ENCODE data around the gene TIGAR.

Gene TIGAR

DNA sequence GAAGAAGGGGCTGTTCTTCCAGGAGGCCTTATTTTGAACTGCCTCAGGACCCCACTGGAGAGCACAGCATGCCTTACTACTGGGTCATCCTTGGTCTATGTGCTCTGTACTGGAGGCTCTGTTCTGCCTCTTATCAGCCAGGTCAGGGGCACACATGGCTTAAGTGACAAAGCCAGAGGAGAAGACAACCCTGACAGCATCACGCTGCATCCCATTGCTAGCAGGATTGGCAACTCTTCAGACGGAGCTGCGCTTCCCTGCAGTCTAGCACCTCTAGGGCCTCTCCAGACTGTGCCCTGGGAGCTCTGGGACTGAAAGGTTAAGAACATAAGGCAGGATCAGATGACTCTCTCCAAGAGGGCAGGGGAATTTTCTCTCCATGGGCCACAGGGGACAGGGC lies 17.3 kb upstream of the TIGAR start:
- TF ChIP-seq POLR2A (IDR thresholded peaks at IDR 0.05; ENCODE audit: low read depth, low read length), result no peak
- no peak for FAIRE-seq
- DNase-seq (ENCODE audit: insufficient read length, low spot score), result no peak

DNA sequence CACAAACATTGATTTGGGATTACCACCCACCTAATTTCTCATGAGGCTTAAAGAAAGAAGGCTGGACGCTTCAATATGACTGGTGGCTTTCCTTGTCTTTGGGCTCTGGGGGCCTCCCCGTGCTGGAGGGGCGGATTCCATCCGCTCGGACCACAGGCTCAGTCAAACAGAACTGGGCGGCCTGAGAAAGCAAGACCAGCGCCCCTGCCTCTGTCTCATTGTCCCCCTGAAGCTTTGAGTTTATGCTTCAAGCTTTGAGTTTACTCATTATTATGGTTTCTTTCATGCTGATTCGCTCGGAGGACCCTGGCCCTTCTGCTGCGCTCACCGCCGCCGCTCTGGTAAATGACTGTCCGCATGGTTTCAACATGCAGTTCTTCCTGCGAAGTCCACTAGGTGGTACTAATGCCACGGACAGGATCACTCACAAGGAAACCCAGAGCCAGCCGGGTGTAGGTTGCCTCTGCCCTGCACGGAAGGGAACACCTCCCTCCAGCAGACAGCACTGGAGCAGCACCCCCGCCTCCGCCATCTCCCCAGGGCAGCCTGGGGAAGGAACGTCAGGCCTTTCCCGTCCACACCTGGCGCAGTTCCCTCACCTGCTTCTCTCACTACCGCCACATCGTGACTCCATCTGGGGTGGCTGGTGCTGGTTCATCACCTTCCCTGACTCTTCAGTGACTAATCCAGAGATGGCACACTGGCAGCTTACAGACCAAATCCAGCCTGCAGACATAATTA lies 13.2 kb upstream of the TIGAR start:
- peak; percentile 53 for DNase-seq (ENCODE audit: insufficient read length, low spot score)
- TF ChIP-seq POLR2A (IDR thresholded peaks at IDR 0.05; ENCODE audit: low read depth, low read length), result no peak
- no peak for FAIRE-seq

DNA sequence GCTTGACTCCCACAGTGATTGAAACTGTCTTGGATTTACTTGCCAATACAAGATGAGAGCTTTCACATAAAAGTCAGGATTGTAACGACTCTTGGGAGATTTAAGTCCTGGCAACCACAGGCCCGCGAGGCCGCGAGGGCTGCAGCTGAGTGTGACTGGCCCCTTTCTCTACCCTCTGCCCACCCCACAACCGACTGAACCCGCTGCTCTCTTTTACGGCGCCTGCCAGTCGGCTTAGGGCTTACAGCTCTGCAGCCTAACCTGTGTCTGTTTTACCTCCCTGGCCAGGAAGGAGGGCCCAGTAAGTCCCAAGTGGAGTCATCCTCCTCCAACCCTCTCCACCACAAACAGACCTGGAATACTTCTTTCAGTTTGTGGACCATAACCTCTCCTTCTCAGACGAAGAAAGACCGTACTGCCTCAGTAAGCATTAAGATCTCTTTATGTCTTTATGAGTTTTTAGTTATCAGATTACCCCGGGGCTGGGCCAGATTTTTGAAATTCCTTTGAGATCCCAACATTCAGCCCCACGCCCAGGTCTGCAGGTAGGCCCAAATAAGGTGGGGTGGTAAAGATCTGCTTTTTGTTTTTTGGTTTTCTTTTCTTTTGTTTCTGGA lies 12.6 kb upstream of the TIGAR start:
- FAIRE-seq (no peak), DNase-seq (ENCODE audit: insufficient read length, low spot score) (no peak)
- no peak for TF ChIP-seq POLR2A (IDR thresholded peaks at IDR 0.05; ENCODE audit: low read depth, low read length)

DNA sequence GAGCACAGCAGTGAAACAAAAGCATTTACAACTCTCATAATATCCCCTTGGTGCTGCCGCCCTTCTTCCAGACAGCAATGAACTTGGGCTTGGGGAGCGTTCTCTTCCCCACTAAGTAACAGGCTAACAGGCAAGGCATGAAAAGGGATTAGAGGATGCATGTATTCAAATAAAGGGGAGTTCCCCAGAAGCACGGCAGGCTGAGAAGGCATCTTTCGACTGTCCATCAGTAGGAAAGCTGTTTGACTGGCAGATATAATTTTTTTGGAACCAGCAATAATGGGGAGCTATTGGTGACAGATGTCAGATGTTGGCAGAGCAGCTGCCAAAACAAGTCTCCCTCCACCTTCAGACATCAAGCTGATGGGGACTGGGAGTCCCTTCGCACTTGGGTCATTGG lies 9.2 kb upstream of the TIGAR start:
- no peak for FAIRE-seq
- no peak for TF ChIP-seq POLR2A (IDR thresholded peaks at IDR 0.05; ENCODE audit: low read depth, low read length)
- DNase-seq (ENCODE audit: insufficient read length, low spot score), result no peak

DNA sequence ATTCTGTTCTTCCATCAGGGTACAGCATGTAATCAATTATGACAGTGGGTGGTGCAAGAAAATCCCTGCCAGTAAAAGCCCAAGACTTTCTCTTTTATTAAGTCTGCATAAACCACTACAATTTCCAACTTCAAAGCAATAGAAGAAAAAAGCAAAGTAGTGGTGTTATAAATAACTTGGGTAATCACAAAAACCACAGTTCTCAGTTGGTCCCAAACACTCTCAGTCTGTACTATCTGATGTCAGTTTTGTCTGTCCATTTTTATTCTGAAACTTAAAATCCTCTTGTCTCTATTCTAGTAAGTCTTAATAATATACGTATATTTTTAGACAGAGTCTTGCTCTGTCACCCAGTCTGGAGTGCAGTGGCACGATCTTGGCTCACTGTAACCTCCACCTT lies 8.8 kb upstream of the TIGAR start:
- no peak for TF ChIP-seq POLR2A (IDR thresholded peaks at IDR 0.05; ENCODE audit: low read depth, low read length)
- FAIRE-seq (no peak), DNase-seq (ENCODE audit: insufficient read length, low spot score) (no peak)

DNA sequence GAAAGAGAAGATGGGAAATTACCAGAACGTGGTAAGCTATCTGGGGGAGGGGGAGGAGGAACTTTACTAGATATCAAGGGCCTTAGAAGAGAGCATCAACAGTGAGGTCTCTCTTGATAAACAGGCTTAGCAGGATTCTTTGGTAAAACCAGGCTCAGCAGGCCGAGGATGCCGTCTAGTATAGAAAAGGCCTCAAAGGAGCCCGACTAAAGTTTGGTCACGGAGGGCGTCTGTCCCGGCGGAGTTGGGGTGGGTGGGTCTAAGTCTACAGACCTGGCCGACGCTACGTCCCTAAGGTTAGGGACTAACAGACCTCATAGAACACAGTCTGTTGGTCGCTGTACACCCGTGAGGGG lies 538 bp upstream of the TIGAR start:
- DNase-seq (ENCODE audit: insufficient read length, low spot score) (peak; percentile 19), FAIRE-seq (no peak)
- TF ChIP-seq POLR2A (IDR thresholded peaks at IDR 0.05; ENCODE audit: low read depth, low read length), result no peak

DNA sequence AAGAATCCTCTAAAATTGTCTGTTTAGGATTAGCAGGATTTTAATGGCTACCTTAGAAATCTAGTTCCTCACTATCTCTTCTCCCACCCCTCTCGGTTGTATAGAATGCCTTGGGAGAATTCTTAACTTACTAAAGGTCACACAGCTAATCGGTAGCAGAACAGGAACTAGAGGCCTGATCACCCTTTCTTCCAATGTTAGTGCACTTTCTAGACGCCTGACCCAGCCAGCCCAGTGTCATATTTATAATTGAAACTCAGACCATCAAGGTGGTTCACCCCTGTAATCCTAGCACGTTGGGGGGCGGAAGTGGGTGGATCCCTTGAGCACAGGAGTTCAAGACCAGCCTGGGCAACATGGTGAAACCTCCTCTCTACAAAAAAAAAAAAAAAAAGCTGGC lies 1.7 kb downstream of the TIGAR start:
- FAIRE-seq, result no peak

DNA sequence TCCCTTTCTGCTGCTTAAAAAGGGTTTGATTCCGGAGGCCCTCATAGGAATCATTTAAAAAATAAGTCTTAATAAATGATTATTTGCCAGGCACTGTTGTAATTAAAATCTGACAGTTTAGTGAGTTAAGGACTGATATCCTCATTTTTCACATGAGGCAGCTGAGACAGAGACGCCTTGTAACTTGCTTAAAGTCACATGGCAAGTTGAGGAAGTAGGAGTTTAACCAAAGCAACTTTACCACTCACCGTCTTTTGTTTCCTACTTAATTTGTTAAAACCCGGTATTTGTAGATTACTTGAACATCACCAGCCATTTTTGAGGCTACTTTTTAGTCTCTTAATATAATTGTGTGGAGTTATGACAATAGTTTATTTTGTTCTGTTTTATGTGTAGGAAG lies 2.4 kb downstream of the TIGAR start:
- no peak for TF ChIP-seq POLR2A (IDR thresholded peaks at IDR 0.05; ENCODE audit: low read depth, low read length)
- DNase-seq (ENCODE audit: insufficient read length, low spot score), result no peak
- FAIRE-seq, result no peak

More for the DNA sequence above, 1.7 kb downstream of the TIGAR start:
- TF ChIP-seq POLR2A (IDR thresholded peaks at IDR 0.05; ENCODE audit: low read depth, low read length), result no peak
- no peak for DNase-seq (ENCODE audit: insufficient read length, low spot score)

DNA sequence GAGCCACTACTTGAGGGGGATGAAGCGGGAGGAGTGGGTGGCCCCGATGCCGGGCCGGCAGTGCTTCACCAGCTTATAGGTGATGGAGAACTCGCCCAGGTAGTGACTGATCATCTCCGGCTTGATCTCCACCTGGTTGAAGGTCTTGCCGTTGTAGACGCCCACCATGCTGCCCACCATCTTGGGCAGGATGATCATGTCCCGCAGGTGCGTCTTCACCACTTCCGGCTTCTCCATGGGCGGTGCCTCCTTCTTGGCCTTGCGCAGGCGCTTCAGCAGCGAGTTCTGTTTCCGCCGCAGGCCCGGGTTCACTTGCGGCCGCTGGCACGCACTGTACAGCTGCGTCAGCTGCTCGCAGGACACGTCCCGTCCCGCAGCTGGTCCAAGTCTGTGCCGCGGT lies 3.4 kb downstream of the TIGAR start:
- TF ChIP-seq POLR2A (IDR thresholded peaks at IDR 0.05; ENCODE audit: low read depth, low read length), result no peak
- FAIRE-seq, result no peak
- DNase-seq (ENCODE audit: insufficient read length, low spot score), result no peak

DNA sequence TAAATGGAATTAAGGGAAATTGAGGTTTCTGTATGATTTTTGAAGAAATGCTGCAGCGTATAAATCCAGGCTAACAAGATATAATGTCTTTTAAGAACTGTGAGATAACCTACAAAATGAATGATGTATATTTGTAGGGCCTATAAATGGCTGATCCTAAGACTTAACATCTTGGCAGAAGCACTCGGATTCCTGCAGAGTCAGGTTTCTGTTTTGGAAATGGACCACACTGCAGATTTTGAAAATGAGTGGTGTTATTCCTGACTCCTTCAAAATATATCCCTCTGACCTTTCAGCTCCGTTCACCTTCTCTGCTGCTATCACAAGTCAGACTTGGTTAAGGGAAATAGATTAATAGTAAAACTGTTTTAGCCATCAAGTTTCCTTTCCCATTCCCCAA lies 5.0 kb downstream of the TIGAR start:
- no peak for DNase-seq (ENCODE audit: insufficient read length, low spot score)
- no peak for FAIRE-seq
- TF ChIP-seq POLR2A (IDR thresholded peaks at IDR 0.05; ENCODE audit: low read depth, low read length), result no peak

DNA sequence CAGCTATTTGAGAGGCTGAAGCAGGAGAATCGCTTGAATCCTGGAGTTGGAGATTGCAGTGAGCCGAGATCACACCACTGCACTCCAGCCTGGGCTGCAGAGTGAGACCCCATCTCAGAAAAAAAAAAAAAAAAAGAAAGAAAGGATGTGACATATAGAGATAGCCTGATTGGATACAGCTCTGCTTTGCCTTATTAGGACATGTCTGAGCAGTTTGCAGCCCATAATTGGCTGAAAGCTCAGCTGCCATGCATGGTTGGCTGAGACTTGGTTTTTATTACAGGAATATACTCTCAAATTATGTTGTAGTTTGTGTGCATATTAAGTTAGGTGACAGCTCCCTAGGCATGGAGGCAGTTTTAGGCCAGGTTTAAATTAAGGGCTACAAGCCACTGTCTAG lies 6.3 kb downstream of the TIGAR start:
- no peak for FAIRE-seq
- no peak for TF ChIP-seq POLR2A (IDR thresholded peaks at IDR 0.05; ENCODE audit: low read depth, low read length)
- no peak for DNase-seq (ENCODE audit: insufficient read length, low spot score)

DNA sequence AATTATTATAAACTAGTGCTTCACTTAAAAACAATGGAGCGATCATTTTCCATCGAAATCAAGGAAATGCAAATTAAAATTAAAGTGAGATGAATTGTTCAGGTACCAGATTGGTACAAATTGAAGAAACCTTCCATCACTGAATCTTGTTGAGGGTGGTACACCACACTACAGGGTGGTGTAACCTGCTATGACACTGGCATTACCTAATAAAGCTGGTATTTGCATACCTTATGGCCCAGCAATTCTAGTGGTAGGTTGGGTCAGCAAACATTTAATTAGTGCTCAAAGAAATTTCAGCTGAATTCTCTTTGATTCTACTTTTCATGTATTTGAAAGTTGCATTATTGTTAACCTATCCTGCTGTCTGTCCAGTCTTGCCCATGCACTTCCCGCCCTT lies 9.2 kb downstream of the TIGAR start:
- FAIRE-seq, result no peak
- TF ChIP-seq POLR2A (IDR thresholded peaks at IDR 0.05; ENCODE audit: low read depth, low read length), result no peak
- no peak for DNase-seq (ENCODE audit: insufficient read length, low spot score)

DNA sequence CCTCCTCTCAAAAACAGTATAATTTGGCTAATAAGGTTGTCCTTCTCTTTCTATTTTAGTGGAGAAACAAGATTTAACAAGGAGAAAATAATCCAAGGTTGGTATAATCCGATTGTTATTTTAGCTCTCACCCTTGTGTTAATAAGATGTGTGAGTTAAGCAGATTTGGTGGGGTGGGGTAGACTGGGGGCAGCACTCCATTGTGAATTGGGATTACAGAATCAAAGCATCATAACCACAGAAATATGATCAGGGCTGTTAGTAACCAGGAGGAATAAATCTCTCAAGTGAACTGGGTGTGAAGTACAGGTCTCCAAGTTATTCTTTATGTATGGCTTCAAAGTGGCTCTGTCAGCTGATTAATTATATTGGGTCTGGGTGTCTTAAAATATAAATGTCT lies 10.2 kb downstream of the TIGAR start:
- TF ChIP-seq POLR2A (IDR thresholded peaks at IDR 0.05; ENCODE audit: low read depth, low read length), result no peak
- FAIRE-seq (no peak), DNase-seq (ENCODE audit: insufficient read length, low spot score) (no peak)

DNA sequence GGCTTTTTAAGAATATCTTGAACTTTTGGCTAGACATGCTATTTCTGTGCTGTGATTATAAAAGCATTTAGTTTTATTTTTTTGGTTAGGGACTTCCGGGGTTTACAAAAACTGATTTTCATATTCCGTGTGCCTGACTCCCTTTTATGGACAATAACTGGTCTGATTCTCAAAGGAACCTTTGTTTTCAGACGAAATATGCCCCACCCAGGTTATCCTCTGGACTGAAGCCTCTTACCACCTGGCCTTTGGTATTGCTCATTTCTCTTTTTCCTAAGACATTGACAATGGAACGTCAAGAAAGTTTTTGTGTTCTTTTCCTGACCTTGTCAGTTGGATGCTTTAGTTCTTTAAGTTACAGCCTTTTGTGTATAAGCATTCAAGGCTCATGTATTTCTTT lies 10.8 kb downstream of the TIGAR start:
- no peak for DNase-seq (ENCODE audit: insufficient read length, low spot score)
- FAIRE-seq, result no peak
- TF ChIP-seq POLR2A (IDR thresholded peaks at IDR 0.05; ENCODE audit: low read depth, low read length), result no peak

DNA sequence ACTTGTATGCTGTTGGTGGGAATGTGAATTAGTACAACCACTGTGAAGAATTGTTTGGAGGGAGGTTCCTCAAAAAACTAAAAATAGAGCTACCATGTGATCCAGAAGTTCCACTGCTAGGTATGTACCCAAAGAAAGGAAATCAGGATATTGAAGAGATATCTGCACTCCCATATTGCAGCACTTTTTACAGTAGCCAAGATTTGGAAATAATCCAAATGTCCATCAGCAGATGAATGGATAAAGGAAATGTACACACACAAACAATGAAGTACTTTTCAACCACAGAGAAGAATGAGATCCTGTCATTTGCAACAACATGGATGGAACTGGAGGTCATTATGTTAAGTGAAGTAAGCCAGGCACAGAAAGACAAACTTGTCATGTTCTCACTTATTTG lies 25.9 kb downstream of the TIGAR start:
- no peak for FAIRE-seq
- DNase-seq (ENCODE audit: insufficient read length, low spot score), result no peak
- no peak for TF ChIP-seq POLR2A (IDR thresholded peaks at IDR 0.05; ENCODE audit: low read depth, low read length)
